ENCODE measurements around the gene OSTC. TPM values are rescaled to one million over a fixed set of nuclear protein-coding genes. Genes with fewer than 3 reads are reported as not detected.

The OSTC gene
- total and polyA plus RNA-seq, 2 of the 13 experiments (the other 11 are each of a cell fraction or from before 2014, with no cell fraction given), result 208 to 380 TPM

DNA sequence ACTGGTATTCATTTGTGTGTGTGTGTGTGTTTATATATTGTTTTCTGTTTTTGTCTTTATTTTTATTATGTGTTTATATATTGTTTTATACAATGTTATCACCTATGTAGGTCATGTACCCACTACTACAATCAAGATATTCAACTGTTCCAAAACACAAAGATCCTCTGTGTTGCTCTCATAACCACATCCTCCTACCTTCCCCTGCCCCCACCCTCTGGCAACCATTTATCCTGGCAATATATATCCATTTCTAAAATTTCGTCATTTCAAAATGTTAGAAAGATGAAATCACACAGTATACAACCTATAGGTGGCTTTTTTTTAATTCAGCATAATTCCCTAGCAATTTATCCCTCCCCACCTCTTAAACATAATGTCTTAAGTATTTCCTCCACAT is 48.9 kb upstream of the OSTC start:
- H4K20me1 ChIP-seq (ENCODE audit: insufficient read depth, low read length), result no peaks in the 10 kb centered on the region
- ChIA-PET CTCF (ENCODE audit: low intra/inter-chr PET ratio, low total read pairs) (no interaction called here), POLR2A (interaction anchor here (0.6 kb wide), 1 partner anchor 55 kb away, joined by 3 read pairs; no protein-coding TSS in a partner anchor)
- H3K27me3 ChIP-seq (ENCODE audit: control insufficient read depth in 1 of 2, insufficient read depth in 2 of 2, low read length in 2 of 2), result no peaks in the 10 kb centered on the region
- intact Hi-C loops (cut with micrococcal nuclease; ENCODE audit: unreplicated experiment) (no loop called here), in situ Hi-C loops (cut with HindIII; ENCODE audit: extremely low pct_ligation_motif_present, low pct_unique_long_range_greater_than_20kb) (no loop called here)
- no peak for FAIRE-seq
- H3K4me1 ChIP-seq (ENCODE audit: insufficient read depth, low read length), result no peaks in the 10 kb centered on the region
- H3K4me2 ChIP-seq (ENCODE audit: low read depth, low read length), result no peak overlapping the region
- no peak for DNase-seq (ENCODE audit: low spot score)
- WGBS (ENCODE audit: low lambda C conversion rate), result 18% methylated on average over 1 of the region's 1 CpG
- no TSS peak for BruUV-seq (replicated peaks)
- no peak overlapping the region for H3K27ac ChIP-seq (ENCODE audit: extremely low read length, insufficient read depth, low read length)
- no peak overlapping the region for H3K9ac ChIP-seq (ENCODE audit: insufficient read depth, low read depth, low read length)
- no peaks in the 10 kb centered on the region for H3K36me3 ChIP-seq (replicated peaks in 1 of 2; ENCODE audit: control insufficient read depth in 1 of 2, insufficient read depth in 2 of 2, low read length in 2 of 2)
- no peak overlapping the region for H2AFZ ChIP-seq (ENCODE audit: low read length)
- no peak for ATAC-seq
- no peaks in the 10 kb centered on the region for H3K9me3 ChIP-seq (ENCODE audit: low read length)
- TF ChIP-seq ATF1 (CRISPR knock-in tag; IDR thresholded peaks at IDR 0.05) (no peak), ZNF768 (CRISPR knock-in tag; IDR thresholded peaks at IDR 0.05) (no peak), ARNT (IDR thresholded peaks at IDR 0.05) (no peak), MYC (CRISPR knock-in tag; IDR thresholded peaks at IDR 0.05; ENCODE audit: borderline replicate concordance) (no peak), STAG1 (CRISPR knock-in tag; IDR thresholded peaks at IDR 0.05) (no peak), HMGA1 (CRISPR knock-in tag; conservative IDR thresholded peaks at IDR 0.05) (no peak), ZNF549 (CRISPR knock-in tag; IDR thresholded peaks at IDR 0.05) (no peak), ZNF225 (CRISPR knock-in tag; IDR thresholded peaks at IDR 0.05) (no peak), CC2D1A (CRISPR knock-in tag; IDR thresholded peaks at IDR 0.05) (no peak), TGIF2 (CRISPR knock-in tag; IDR thresholded peaks at IDR 0.05) (no peak), ZBTB20 (CRISPR knock-in tag; IDR thresholded peaks at IDR 0.05; ENCODE audit: borderline replicate concordance, low read depth) (no peak)
- TF ChIP-seq, protein P1, sequence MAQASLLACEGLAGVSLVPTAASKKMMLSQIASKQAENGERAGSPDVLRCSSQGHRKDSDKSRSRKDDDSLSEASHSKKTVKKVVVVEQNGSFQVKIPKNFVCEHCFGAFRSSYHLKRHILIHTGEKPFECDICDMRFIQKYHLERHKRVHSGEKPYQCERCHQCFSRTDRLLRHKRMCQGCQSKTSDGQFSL (CRISPR knock-in tag; IDR thresholded peaks at IDR 0.05), result no peak
- TF ChIP-seq, protein P2, sequence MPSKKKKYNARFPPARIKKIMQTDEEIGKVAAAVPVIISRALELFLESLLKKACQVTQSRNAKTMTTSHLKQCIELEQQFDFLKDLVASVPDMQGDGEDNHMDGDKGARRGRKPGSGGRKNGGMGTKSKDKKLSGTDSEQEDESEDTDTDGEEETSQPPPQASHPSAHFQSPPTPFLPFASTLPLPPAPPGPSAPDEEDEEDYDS (CRISPR knock-in tag; IDR thresholded peaks at IDR 0.05), result no peak
- TF ChIP-seq, protein P3, sequence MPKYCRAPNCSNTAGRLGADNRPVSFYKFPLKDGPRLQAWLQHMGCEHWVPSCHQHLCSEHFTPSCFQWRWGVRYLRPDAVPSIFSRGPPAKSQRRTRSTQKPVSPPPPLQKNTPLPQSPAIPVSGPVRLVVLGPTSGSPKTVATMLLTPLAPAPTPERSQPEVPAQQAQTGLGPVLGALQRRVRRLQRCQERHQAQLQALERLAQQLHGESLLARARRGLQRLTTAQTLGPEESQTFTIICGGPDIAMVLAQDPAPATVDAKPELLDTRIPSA (CRISPR knock-in tag; IDR thresholded peaks at IDR 0.05; ENCODE audit: borderline replicate concordance), result no peak
- TF ChIP-seq, protein P4, sequence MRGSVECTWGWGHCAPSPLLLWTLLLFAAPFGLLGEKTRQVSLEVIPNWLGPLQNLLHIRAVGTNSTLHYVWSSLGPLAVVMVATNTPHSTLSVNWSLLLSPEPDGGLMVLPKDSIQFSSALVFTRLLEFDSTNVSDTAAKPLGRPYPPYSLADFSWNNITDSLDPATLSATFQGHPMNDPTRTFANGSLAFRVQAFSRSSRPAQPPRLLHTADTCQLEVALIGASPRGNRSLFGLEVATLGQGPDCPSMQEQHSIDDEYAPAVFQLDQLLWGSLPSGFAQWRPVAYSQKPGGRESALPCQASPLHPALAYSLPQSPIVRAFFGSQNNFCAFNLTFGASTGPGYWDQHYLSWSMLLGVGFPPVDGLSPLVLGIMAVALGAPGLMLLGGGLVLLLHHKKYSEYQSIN (CRISPR knock-in tag; IDR thresholded peaks at IDR 0.05; ENCODE audit: borderline replicate concordance), result no peak
- TF ChIP-seq, protein P5, sequence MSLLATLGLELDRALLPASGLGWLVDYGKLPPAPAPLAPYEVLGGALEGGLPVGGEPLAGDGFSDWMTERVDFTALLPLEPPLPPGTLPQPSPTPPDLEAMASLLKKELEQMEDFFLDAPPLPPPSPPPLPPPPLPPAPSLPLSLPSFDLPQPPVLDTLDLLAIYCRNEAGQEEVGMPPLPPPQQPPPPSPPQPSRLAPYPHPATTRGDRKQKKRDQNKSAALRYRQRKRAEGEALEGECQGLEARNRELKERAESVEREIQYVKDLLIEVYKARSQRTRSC (CRISPR knock-in tag; IDR thresholded peaks at IDR 0.05; ENCODE audit: low read depth), result no peak
- TF ChIP-seq, protein P6, sequence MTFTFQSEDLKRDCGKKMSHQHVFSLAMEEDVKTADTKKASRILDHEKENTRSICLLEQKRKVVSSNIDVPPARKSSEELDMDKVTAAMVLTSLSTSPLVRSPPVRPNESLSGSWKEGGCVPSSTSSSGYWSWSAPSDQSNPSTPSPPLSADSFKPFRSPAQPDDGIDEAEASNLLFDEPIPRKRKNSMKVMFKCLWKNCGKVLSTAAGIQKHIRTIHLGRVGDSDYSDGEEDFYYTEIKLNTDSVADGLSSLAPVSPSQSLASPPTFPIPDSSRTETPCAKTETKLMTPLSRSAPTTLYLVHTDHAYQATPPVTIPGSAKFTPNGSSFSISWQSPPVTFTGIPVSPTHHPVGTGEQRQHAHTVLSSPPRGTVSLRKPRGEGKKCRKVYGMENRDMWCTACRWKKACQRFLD (CRISPR knock-in tag; IDR thresholded peaks at IDR 0.05; ENCODE audit: borderline replicate concordance), result no peak
- TF ChIP-seq, protein P7, sequence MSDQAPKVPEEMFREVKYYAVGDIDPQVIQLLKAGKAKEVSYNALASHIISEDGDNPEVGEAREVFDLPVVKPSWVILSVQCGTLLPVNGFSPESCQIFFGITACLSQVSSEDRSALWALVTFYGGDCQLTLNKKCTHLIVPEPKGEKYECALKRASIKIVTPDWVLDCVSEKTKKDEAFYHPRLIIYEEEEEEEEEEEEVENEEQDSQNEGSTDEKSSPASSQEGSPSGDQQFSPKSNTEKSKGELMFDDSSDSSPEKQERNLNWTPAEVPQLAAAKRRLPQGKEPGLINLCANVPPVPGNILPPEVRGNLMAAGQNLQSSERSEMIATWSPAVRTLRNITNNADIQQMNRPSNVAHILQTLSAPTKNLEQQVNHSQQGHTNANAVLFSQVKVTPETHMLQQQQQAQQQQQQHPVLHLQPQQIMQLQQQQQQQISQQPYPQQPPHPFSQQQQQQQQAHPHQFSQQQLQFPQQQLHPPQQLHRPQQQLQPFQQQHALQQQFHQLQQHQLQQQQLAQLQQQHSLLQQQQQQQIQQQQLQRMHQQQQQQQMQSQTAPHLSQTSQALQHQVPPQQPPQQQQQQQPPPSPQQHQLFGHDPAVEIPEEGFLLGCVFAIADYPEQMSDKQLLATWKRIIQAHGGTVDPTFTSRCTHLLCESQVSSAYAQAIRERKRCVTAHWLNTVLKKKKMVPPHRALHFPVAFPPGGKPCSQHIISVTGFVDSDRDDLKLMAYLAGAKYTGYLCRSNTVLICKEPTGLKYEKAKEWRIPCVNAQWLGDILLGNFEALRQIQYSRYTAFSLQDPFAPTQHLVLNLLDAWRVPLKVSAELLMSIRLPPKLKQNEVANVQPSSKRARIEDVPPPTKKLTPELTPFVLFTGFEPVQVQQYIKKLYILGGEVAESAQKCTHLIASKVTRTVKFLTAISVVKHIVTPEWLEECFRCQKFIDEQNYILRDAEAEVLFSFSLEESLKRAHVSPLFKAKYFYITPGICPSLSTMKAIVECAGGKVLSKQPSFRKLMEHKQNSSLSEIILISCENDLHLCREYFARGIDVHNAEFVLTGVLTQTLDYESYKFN (CRISPR knock-in tag; conservative IDR thresholded peaks at IDR 0.05), result no peak
- no peaks in the 10 kb centered on the region for H3K79me2 ChIP-seq (ENCODE audit: insufficient read depth, low read length)
- H3K4me3 ChIP-seq (replicated peaks in 1 of 3; ENCODE audit: insufficient read depth in 1 of 3, low read depth in 2 of 3, low read length in 3 of 3), result no peak overlapping the region

Measured in HepG2 (cell line).